ENCODE results near the gene EFNA1. TPM values are rescaled to one million over a fixed set of nuclear protein-coding genes. Genes with fewer than 3 reads are reported as not detected.

EFNA1 gene
- total RNA-seq, 1 experiment from 2014 or later, result 19.7 TPM

GRCh38 chr1:155158991-155159390, 31.3 kb downstream of the EFNA1 start:
- RAD21 ChIA-PET (ENCODE audit: low non-redundant PET in 1 of 2, low total read pairs in 2 of 2, uncharacterized antibody in 2 of 2, unreplicated experiment in 2 of 2), result no interaction called here
- BruUV-seq (replicated peaks), result no TSS peak
- Histone ChIP-seq H3K36me3 (ENCODE audit: control insufficient read depth in 1 of 2, insufficient read depth in 2 of 2, low read length in 2 of 2) (no peaks in the 10 kb centered on the region), H3K4me2 (ENCODE audit: low read length) (no peak overlapping the region), H3K27ac (ENCODE audit: low read depth, low read length) (no peak overlapping the region), H3K9ac (ENCODE audit: low read length) (no peak overlapping the region), H4K20me1 (ENCODE audit: insufficient read depth) (no peaks in the 10 kb centered on the region), H3K4me1 (ENCODE audit: control insufficient read depth in 1 of 2, insufficient read depth in 2 of 2, low read length in 2 of 2) (no peaks in the 10 kb centered on the region), H3K79me2 (ENCODE audit: insufficient read depth, low read length) (no peaks in the 10 kb centered on the region), H2AFZ (ENCODE audit: low read depth, low read length, poor library complexity, severe bottlenecking) (no peak overlapping the region), H3K9me2 (ENCODE audit: insufficient read depth) (no peaks in the 10 kb centered on the region), H3K4me3 (replicated peaks in 1 of 2; ENCODE audit: low read depth in 1 of 2, low read length in 2 of 2) (no peak overlapping the region), H3K9me3 (ENCODE audit: control insufficient read depth in 1 of 2, insufficient read depth in 1 of 2, low read depth in 1 of 2, low read length in 2 of 2) (no peaks in the 10 kb centered on the region), H3K27me3 (ENCODE audit: insufficient read depth, low read length) (no peaks in the 10 kb centered on the region)
- CTCF ChIA-PET, result interaction anchor here (0.6 to 1.0 kb wide), 3 partner anchors 9 to 68 kb away, joined by 3 to 4 read pairs (median 3); no protein-coding TSS in a partner anchor
- TF ChIP-seq CBX3 (IDR thresholded peaks at IDR 0.05; ENCODE audit: low read depth), result no peak
- ATAC-seq (no peak), DNase-seq (ENCODE audit: low read depth, low spot score) (no peak)
- intact Hi-C loops (cut with micrococcal nuclease), result no loop called here
- POLR2A ChIA-PET, result no interaction called here

GRCh38 chr1:155160128-155160527, 32.5 kb downstream of the EFNA1 start:
- CTCF ChIA-PET, result interaction anchor here (1.0 kb wide), 1 partner anchor 69 kb away, joined by 3 read pairs; no protein-coding TSS in a partner anchor
- Histone ChIP-seq H3K4me3 (replicated peaks in 1 of 2; ENCODE audit: low read depth in 1 of 2, low read length in 2 of 2) (no peak overlapping the region), H3K27ac (ENCODE audit: low read depth, low read length) (no peak overlapping the region), H3K9ac (ENCODE audit: low read length) (no peak overlapping the region), H3K4me2 (ENCODE audit: low read length) (no peak overlapping the region), H3K36me3 (ENCODE audit: control insufficient read depth in 1 of 2, insufficient read depth in 2 of 2, low read length in 2 of 2) (no peaks in the 10 kb centered on the region), H2AFZ (ENCODE audit: low read depth, low read length, poor library complexity, severe bottlenecking) (no peak overlapping the region), H3K79me2 (ENCODE audit: insufficient read depth, low read length) (no peaks in the 10 kb centered on the region), H4K20me1 (ENCODE audit: insufficient read depth) (no peaks in the 10 kb centered on the region), H3K4me1 (ENCODE audit: control insufficient read depth in 1 of 2, insufficient read depth in 2 of 2, low read length in 2 of 2) (no peaks in the 10 kb centered on the region), H3K9me3 (ENCODE audit: control insufficient read depth in 1 of 2, insufficient read depth in 1 of 2, low read depth in 1 of 2, low read length in 2 of 2) (no peaks in the 10 kb centered on the region), H3K27me3 (ENCODE audit: insufficient read depth, low read length) (no peaks in the 10 kb centered on the region), H3K9me2 (ENCODE audit: insufficient read depth) (no peaks in the 10 kb centered on the region)
- intact Hi-C loops (cut with micrococcal nuclease), result no loop called here
- RAD21 ChIA-PET (ENCODE audit: low non-redundant PET in 1 of 2, low total read pairs in 2 of 2, uncharacterized antibody in 2 of 2, unreplicated experiment in 2 of 2), result interaction anchor here in 1 of 2 experiments (1.1 kb wide), 1 partner anchor 68 kb away, joined by 3 read pairs; no protein-coding TSS in a partner anchor
- POLR2A ChIA-PET, result no interaction called here
- no peak for TF ChIP-seq TCF7L2 (IDR thresholded peaks at IDR 0.05; ENCODE audit: borderline replicate concordance, extremely low read depth, insufficient read depth, insufficient read length)
- no peak for TF ChIP-seq YY1 (IDR thresholded peaks at IDR 0.05; ENCODE audit: extremely low read depth, insufficient replicate concordance, low read depth, low read length)
- no peak for TF ChIP-seq EZH2 (IDR thresholded peaks at IDR 0.05)
- TF ChIP-seq CTCF (IDR thresholded peaks at IDR 0.05 in 2 of 3, conservative IDR thresholded peaks at IDR 0.05 in 1 of 3; ENCODE audit: borderline replicate concordance in 1 of 3, insufficient read depth in 1 of 3, low read depth in 2 of 3, low read length in 2 of 3), result no peak
- no peak for TF ChIP-seq RAD21 (IDR thresholded peaks at IDR 0.05; ENCODE audit: low read depth)
- no peak for TF ChIP-seq CEBPB (IDR thresholded peaks at IDR 0.05; ENCODE audit: low read depth)
- no peak for TF ChIP-seq JUND (IDR thresholded peaks at IDR 0.05)
- TF ChIP-seq REST (IDR thresholded peaks at IDR 0.05; ENCODE audit: low read depth), result no peak
- no peak for TF ChIP-seq FOSL1 (IDR thresholded peaks at IDR 0.05; ENCODE audit: low read depth)
- no peak for TF ChIP-seq SIN3A (IDR thresholded peaks at IDR 0.05; ENCODE audit: low read depth)
- no peak for TF ChIP-seq SRF (IDR thresholded peaks at IDR 0.05; ENCODE audit: low read depth)
- no peak for TF ChIP-seq EZH2phosphoT487 (IDR thresholded peaks at IDR 0.05; ENCODE audit: borderline replicate concordance)
- TF ChIP-seq SP1 (IDR thresholded peaks at IDR 0.05; ENCODE audit: low read depth), result no peak
- BruUV-seq (replicated peaks), result no TSS peak
- no peak for ATAC-seq
- DNase-seq (ENCODE audit: low read depth, low spot score), result no peak

Data from HCT116 (cell line).